ENCODE data around the gene SIL1. TPM values are rescaled to one million over a fixed set of nuclear protein-coding genes. Genes with fewer than 3 reads are reported as not detected.

SIL1 gene
- total and polyA plus RNA-seq, 2 of the 13 experiments (the other 11 are each of a cell fraction or from before 2014, with no cell fraction given) = 26.0 to 30.0 TPM

- DNase-seq (ENCODE audit: low spot score) = no peak
- 85% methylated on average over 6 of the region's 6 CpGs for WGBS (ENCODE audit: low lambda C conversion rate)
- BruUV-seq (replicated peaks) = no TSS peak
- intact Hi-C loops (cut with micrococcal nuclease; ENCODE audit: unreplicated experiment) = no loop called here
- H3K4me2 ChIP-seq (ENCODE audit: low read depth, low read length) = no peak overlapping the region
- no peaks in the 10 kb centered on the region for H3K27me3 ChIP-seq (ENCODE audit: control insufficient read depth in 1 of 2, insufficient read depth in 2 of 2, low read length in 2 of 2)
- no peak overlapping the region for H3K27ac ChIP-seq (ENCODE audit: extremely low read length, insufficient read depth, low read length)
- FAIRE-seq = no peak
- no peaks in the 10 kb centered on the region for H3K79me2 ChIP-seq (ENCODE audit: insufficient read depth, low read length)
- no peaks in the 10 kb centered on the region for H3K9me3 ChIP-seq (ENCODE audit: low read length)
- H3K4me3 ChIP-seq (replicated peaks in 1 of 3; ENCODE audit: insufficient read depth in 1 of 3, low read depth in 2 of 3, low read length in 3 of 3) = no peak overlapping the region
- ChIA-PET POLR2A (no interaction called here), CTCF (ENCODE audit: low intra/inter-chr PET ratio, low total read pairs) (no interaction called here)
- in situ Hi-C loops (cut with HindIII; ENCODE audit: extremely low pct_ligation_motif_present, low pct_unique_long_range_greater_than_20kb) = no loop called here
- no peaks in the 10 kb centered on the region for H4K20me1 ChIP-seq (ENCODE audit: insufficient read depth, low read length)
- H2AFZ ChIP-seq (ENCODE audit: low read length) = no peak overlapping the region
- no peak overlapping the region for H3K9ac ChIP-seq (ENCODE audit: insufficient read depth, low read depth, low read length)
- TF ChIP-seq TP53 (CRISPR knock-in tag; conservative IDR thresholded peaks at IDR 0.05) = no peak
- TF ChIP-seq PHB2 (IDR thresholded peaks at IDR 0.05; ENCODE audit: partially characterized antibody) = no peak
- TF ChIP-seq CCAR2 (optimal IDR thresholded peaks at IDR 0.05; ENCODE audit: low read depth, low read length) = no peak
- no peak for TF ChIP-seq ZNF761 (CRISPR knock-in tag; conservative IDR thresholded peaks at IDR 0.05)
- TF ChIP-seq ZNF329 (CRISPR knock-in tag; IDR thresholded peaks at IDR 0.05; ENCODE audit: low read depth) = no peak
- TF ChIP-seq SMYD3 (CRISPR knock-in tag; IDR thresholded peaks at IDR 0.05) = no peak
- no peak for TF ChIP-seq DNMT1 (CRISPR knock-in tag; IDR thresholded peaks at IDR 0.05)
- TF ChIP-seq SOX6 (IDR thresholded peaks at IDR 0.05) = no peak
- no peak for TF ChIP-seq SOX6 (CRISPR knock-in tag; IDR thresholded peaks at IDR 0.05)
- TF ChIP-seq ZBTB1 (CRISPR knock-in tag; IDR thresholded peaks at IDR 0.05; ENCODE audit: borderline replicate concordance) = no peak
- TF ChIP-seq ZNF619 (CRISPR knock-in tag; IDR thresholded peaks at IDR 0.05) = no peak
- no peak for TF ChIP-seq ZNF496 (CRISPR knock-in tag; IDR thresholded peaks at IDR 0.05; ENCODE audit: insufficient replicate concordance)
- TF ChIP-seq ZNF576 (CRISPR knock-in tag; IDR thresholded peaks at IDR 0.05) = no peak
- TF ChIP-seq NRL (CRISPR knock-in tag; IDR thresholded peaks at IDR 0.05; ENCODE audit: borderline replicate concordance) = no peak
- no peak for TF ChIP-seq ELK4 (CRISPR knock-in tag; IDR thresholded peaks at IDR 0.05; ENCODE audit: borderline replicate concordance)
- TF ChIP-seq ZMYM4 (CRISPR knock-in tag; IDR thresholded peaks at IDR 0.05) = no peak
- no peak for TF ChIP-seq MIXL1 (CRISPR knock-in tag; IDR thresholded peaks at IDR 0.05)
- no peak for TF ChIP-seq HNRNPH1 (optimal IDR thresholded peaks at IDR 0.05; ENCODE audit: low read depth, low read length)
- peaks cover under 1 to 2% of the 10 kb centered on the region in 2 experiments; a peak in 1 of 5 replicates for H3K36me3 ChIP-seq (replicated peaks in 1 of 2; ENCODE audit: control insufficient read depth in 1 of 2, insufficient read depth in 2 of 2, low read length in 2 of 2)
- no peaks in the 10 kb centered on the region for H3K4me1 ChIP-seq (ENCODE audit: insufficient read depth, low read length)
- ATAC-seq = no peak
Observed at GRCh38 chr5:139131465-139131864, 66.7 kb downstream of the SIL1 start.
